Measurements from ENCODE around the gene BACH2.

DNA sequence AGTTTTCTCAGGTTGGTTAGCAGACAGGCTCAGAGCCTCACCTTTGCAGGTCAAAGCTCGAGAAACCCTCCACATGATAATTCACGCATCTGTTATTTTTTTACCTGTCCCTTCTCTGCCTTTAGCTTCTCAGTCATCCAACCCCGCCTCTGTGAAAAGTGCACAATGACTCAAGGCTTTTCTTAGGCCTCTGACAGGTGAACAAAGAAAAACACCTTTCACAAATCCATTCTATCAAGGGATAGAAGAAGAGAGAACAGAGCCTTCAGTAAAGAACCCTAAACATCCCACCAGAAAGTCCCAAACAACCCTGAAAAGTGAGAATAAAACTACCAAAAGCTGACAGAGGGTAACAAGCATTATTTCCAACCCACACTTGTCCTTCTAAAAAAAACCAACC is 224.1 kb downstream of the BACH2 start:
- TF ChIP-seq, protein P1, sequence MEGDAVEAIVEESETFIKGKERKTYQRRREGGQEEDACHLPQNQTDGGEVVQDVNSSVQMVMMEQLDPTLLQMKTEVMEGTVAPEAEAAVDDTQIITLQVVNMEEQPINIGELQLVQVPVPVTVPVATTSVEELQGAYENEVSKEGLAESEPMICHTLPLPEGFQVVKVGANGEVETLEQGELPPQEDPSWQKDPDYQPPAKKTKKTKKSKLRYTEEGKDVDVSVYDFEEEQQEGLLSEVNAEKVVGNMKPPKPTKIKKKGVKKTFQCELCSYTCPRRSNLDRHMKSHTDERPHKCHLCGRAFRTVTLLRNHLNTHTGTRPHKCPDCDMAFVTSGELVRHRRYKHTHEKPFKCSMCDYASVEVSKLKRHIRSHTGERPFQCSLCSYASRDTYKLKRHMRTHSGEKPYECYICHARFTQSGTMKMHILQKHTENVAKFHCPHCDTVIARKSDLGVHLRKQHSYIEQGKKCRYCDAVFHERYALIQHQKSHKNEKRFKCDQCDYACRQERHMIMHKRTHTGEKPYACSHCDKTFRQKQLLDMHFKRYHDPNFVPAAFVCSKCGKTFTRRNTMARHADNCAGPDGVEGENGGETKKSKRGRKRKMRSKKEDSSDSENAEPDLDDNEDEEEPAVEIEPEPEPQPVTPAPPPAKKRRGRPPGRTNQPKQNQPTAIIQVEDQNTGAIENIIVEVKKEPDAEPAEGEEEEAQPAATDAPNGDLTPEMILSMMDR (conservative IDR thresholded peaks at IDR 0.05; ENCODE audit: low read depth in 2 of 2): no peak
- no peak for TF ChIP-seq JUNB (IDR thresholded peaks at IDR 0.05; ENCODE audit: unreplicated experiment)
- no peak for TF ChIP-seq REST (IDR thresholded peaks at IDR 0.05; ENCODE audit: unreplicated experiment)
- TF ChIP-seq POLR2AphosphoS5 (IDR thresholded peaks at IDR 0.05; ENCODE audit: low read depth): no peak
- TF ChIP-seq EZH2 (IDR thresholded peaks at IDR 0.05; ENCODE audit: low read depth, unreplicated experiment): no peak
- no peak for TF ChIP-seq EZH2phosphoT487 (IDR thresholded peaks at IDR 0.05; ENCODE audit: unreplicated experiment)
- TF ChIP-seq CREB1 (CRISPR knock-in tag; IDR thresholded peaks at IDR 0.05; ENCODE audit: low read depth): no peak
- TF ChIP-seq STAT1 (IDR thresholded peaks at IDR 0.05; ENCODE audit: unreplicated experiment): no peak

Data from GM23338 (cell line).